ENCODE data around the gene DPYSL5.

DNA sequence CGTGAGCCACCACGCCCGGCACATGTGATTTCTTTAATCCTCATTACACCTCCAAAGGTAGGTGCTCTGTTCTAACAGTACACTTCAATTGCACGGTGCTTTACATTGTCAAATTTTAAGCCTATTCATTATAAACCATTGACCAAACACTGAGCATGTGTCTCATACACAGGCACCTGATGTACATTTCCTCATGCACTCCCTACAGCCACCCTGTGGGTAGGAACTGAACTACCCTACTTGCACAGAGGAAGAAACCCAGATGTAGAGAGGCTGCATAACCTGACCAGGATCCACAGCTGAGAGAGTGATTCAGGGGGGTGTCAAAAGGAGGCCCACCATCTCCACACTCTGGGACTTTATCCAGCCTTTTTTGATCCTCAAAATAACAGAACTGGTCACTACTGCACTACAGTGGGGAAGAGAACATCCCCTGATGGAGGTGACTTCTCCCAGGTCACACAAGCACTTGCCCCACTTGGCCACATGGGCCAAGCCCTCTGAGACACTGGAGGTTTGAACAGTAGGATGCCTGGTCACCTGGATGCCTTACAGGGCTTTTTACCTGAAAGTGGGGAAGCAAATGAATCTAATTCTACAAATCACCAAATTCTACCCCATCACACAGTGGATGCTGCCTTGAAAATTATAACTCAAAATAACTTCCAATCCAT, 6.9 kb upstream of the DPYSL5 start:
- TF ChIP-seq, protein P1, sequence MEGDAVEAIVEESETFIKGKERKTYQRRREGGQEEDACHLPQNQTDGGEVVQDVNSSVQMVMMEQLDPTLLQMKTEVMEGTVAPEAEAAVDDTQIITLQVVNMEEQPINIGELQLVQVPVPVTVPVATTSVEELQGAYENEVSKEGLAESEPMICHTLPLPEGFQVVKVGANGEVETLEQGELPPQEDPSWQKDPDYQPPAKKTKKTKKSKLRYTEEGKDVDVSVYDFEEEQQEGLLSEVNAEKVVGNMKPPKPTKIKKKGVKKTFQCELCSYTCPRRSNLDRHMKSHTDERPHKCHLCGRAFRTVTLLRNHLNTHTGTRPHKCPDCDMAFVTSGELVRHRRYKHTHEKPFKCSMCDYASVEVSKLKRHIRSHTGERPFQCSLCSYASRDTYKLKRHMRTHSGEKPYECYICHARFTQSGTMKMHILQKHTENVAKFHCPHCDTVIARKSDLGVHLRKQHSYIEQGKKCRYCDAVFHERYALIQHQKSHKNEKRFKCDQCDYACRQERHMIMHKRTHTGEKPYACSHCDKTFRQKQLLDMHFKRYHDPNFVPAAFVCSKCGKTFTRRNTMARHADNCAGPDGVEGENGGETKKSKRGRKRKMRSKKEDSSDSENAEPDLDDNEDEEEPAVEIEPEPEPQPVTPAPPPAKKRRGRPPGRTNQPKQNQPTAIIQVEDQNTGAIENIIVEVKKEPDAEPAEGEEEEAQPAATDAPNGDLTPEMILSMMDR (IDR thresholded peaks at IDR 0.05), result no peak
- TF ChIP-seq POLR2A (IDR thresholded peaks at IDR 0.05), result no peak

Data from body of pancreas (tissue), 4 donors.